IMR-90 (cell line): ENCODE results near the gene CCDC18.

Experiments used
- CTCF ChIP-seq: conservative IDR thresholded peaks from 2 replicates; pipeline ENCODE4 v1.5.1; 2012; ENCODE audit warnings: mild to moderate bottlenecking, low read depth, low read length, improper control_type of control experiment
- POLR2A ChIP-seq: IDR thresholded peaks from 2 replicates; pipeline ENCODE4 v1.6.1; 2012; ENCODE audit warnings: mild to moderate bottlenecking, low read depth, low read length

GRCh38 chr1:93194231-93194990, 13.9 kb downstream of the CCDC18 start:
- TF ChIP-seq CTCF (no peak), POLR2A (no peak)
